ENCODE results near the gene GASK1A. TPM values are rescaled to one million over a fixed set of nuclear protein-coding genes. Genes with fewer than 3 reads are reported as not detected.

The GASK1A gene
- total and polyA plus RNA-seq, 4 donors = 0.79 to 22.8 (median 4.6) TPM

DNA sequence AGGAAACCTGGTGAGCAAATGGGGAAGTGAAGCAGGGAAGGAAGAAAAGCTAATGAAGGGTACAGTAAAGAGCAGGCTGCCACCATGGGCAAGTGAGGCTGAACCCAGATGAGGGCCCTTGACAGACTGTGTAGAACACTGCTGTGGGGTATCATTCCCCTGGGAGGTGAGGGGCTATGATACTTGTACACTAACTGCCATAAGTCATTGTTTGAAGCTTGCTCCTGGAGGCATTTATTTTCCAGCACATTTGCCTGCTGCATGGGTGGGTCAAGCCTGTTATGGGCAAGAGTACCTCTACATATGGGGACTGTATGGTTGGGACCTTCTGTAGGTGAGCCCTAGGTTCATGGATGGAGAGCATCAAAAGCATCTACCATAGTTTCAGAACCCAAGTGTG lies 69.4 kb downstream of the GASK1A start:
- no peaks in the 10 kb centered on the region for H3K27me3 ChIP-seq (ENCODE audit: control insufficient read depth in 4 of 4, insufficient read depth in 4 of 4, low read length in 3 of 4)
- H3K36me3 ChIP-seq (ENCODE audit: control insufficient read depth in 4 of 4, insufficient read depth in 3 of 4, low read depth in 1 of 4, low read length in 3 of 4) = peaks cover 0 to 2% (median 0%) of the 10 kb centered on the region in 4 donors
- peak; percentile 27 for DNase-seq (ENCODE audit: low spot score)
- H3K27ac ChIP-seq (ENCODE audit: low read depth in 1 of 2, low read length in 2 of 2) = no peak overlapping the region
- no peak overlapping the region for H3K9ac ChIP-seq (ENCODE audit: low read depth in 1 of 2, low read length in 2 of 2)
- peaks cover 0 to 7% (median 6%) of the 10 kb centered on the region in 4 donors for H3K9me3 ChIP-seq (ENCODE audit: control insufficient read depth in 4 of 4, low read length in 3 of 4)
- TF ChIP-seq SP1 (IDR thresholded peaks at IDR 0.05) (no peak), JUND (IDR thresholded peaks at IDR 0.05) (no peak), FOXA1 (IDR thresholded peaks at IDR 0.05) (no peak), YY1 (IDR thresholded peaks at IDR 0.05) (no peak), HNF4A (conservative IDR thresholded peaks at IDR 0.05) (no peak), GABPA (IDR thresholded peaks at IDR 0.05 in 1 of 2, conservative IDR thresholded peaks at IDR 0.05 in 1 of 2) (no peak), RXRA (IDR thresholded peaks at IDR 0.05) (no peak), TAF1 (conservative IDR thresholded peaks at IDR 0.05) (no peak), HNF4G (IDR thresholded peaks at IDR 0.05) (no peak), EGR1 (IDR thresholded peaks at IDR 0.05; ENCODE audit: low read depth in 2 of 2) (no peak), NR2F2 (IDR thresholded peaks at IDR 0.05) (no peak), FOXA2 (IDR thresholded peaks at IDR 0.05) (no peak)
- TF ChIP-seq, protein P1, sequence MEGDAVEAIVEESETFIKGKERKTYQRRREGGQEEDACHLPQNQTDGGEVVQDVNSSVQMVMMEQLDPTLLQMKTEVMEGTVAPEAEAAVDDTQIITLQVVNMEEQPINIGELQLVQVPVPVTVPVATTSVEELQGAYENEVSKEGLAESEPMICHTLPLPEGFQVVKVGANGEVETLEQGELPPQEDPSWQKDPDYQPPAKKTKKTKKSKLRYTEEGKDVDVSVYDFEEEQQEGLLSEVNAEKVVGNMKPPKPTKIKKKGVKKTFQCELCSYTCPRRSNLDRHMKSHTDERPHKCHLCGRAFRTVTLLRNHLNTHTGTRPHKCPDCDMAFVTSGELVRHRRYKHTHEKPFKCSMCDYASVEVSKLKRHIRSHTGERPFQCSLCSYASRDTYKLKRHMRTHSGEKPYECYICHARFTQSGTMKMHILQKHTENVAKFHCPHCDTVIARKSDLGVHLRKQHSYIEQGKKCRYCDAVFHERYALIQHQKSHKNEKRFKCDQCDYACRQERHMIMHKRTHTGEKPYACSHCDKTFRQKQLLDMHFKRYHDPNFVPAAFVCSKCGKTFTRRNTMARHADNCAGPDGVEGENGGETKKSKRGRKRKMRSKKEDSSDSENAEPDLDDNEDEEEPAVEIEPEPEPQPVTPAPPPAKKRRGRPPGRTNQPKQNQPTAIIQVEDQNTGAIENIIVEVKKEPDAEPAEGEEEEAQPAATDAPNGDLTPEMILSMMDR (IDR thresholded peaks at IDR 0.05; ENCODE audit: low read depth, low read length, missing input control) = no peak
- TF ChIP-seq, protein P2, sequence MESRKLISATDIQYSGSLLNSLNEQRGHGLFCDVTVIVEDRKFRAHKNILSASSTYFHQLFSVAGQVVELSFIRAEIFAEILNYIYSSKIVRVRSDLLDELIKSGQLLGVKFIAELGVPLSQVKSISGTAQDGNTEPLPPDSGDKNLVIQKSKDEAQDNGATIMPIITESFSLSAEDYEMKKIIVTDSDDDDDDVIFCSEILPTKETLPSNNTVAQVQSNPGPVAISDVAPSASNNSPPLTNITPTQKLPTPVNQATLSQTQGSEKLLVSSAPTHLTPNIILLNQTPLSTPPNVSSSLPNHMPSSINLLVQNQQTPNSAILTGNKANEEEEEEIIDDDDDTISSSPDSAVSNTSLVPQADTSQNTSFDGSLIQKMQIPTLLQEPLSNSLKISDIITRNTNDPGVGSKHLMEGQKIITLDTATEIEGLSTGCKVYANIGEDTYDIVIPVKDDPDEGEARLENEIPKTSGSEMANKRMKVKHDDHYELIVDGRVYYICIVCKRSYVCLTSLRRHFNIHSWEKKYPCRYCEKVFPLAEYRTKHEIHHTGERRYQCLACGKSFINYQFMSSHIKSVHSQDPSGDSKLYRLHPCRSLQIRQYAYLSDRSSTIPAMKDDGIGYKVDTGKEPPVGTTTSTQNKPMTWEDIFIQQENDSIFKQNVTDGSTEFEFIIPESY (IDR thresholded peaks at IDR 0.05) = no peak
- TF ChIP-seq, protein P3, sequence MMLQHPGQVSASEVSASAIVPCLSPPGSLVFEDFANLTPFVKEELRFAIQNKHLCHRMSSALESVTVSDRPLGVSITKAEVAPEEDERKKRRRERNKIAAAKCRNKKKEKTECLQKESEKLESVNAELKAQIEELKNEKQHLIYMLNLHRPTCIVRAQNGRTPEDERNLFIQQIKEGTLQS (IDR thresholded peaks at IDR 0.05) = no peak
- TF ChIP-seq, protein P4, sequence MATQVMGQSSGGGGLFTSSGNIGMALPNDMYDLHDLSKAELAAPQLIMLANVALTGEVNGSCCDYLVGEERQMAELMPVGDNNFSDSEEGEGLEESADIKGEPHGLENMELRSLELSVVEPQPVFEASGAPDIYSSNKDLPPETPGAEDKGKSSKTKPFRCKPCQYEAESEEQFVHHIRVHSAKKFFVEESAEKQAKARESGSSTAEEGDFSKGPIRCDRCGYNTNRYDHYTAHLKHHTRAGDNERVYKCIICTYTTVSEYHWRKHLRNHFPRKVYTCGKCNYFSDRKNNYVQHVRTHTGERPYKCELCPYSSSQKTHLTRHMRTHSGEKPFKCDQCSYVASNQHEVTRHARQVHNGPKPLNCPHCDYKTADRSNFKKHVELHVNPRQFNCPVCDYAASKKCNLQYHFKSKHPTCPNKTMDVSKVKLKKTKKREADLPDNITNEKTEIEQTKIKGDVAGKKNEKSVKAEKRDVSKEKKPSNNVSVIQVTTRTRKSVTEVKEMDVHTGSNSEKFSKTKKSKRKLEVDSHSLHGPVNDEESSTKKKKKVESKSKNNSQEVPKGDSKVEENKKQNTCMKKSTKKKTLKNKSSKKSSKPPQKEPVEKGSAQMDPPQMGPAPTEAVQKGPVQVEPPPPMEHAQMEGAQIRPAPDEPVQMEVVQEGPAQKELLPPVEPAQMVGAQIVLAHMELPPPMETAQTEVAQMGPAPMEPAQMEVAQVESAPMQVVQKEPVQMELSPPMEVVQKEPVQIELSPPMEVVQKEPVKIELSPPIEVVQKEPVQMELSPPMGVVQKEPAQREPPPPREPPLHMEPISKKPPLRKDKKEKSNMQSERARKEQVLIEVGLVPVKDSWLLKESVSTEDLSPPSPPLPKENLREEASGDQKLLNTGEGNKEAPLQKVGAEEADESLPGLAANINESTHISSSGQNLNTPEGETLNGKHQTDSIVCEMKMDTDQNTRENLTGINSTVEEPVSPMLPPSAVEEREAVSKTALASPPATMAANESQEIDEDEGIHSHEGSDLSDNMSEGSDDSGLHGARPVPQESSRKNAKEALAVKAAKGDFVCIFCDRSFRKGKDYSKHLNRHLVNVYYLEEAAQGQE (IDR thresholded peaks at IDR 0.05) = no peak
- TF ChIP-seq, protein P5, sequence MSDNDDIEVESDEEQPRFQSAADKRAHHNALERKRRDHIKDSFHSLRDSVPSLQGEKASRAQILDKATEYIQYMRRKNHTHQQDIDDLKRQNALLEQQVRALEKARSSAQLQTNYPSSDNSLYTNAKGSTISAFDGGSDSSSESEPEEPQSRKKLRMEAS (IDR thresholded peaks at IDR 0.05) = no peak
- no peak overlapping the region for H3K4me3 ChIP-seq (ENCODE audit: low read depth in 1 of 3, low read length in 3 of 3)
- H3K4me1 ChIP-seq (ENCODE audit: control insufficient read depth in 4 of 4, insufficient read depth in 4 of 4, low read length in 3 of 4) = peaks cover 0 to 22% (median 21%) of the 10 kb centered on the region in 4 donors
